GM21367 (cell line): ENCODE results near the gene PHF12.

Source experiments
- ATAC-seq: cut with Tn5 transposase; IDR thresholded peaks from one replicate; pipeline ENCODE4 v1.9.1; 2021; ENCODE audit not compliant: unreplicated experiment

Gene PHF12

GRCh38 chr17:28862561-28862960 is 88.8 kb downstream of the PHF12 start:
- no peak for ATAC-seq

GRCh38 chr17:28861393-28862203 is 89.7 kb downstream of the PHF12 start:
- ATAC-seq, result no peak

- ATAC-seq, result no peak
Measured at GRCh38 chr17:28860363-28860808, 90.9 kb downstream of the PHF12 start.

- no peak for ATAC-seq
Measured at GRCh38 chr17:28858801-28859355, 92.4 kb downstream of the PHF12 start.

GRCh38 chr17:28857905-28858800 is 93.2 kb downstream of the PHF12 start:
- no peak for ATAC-seq

GRCh38 chr17:28856028-28856574 is 95.2 kb downstream of the PHF12 start:
- no peak for ATAC-seq

GRCh38 chr17:28855336-28855679 is 96.0 kb downstream of the PHF12 start:
- no peak for ATAC-seq
